ENCODE measurements around the gene OTUB1. TPM values are rescaled to one million over a fixed set of nuclear protein-coding genes. Genes with fewer than 3 reads are reported as not detected.
"Not testable (repeated sequence)": the region's sequence is repeated elsewhere in the genome, so short reads cannot be mapped to it uniquely, and the experiment has no call there.

Gene OTUB1
- total RNA-seq, 1 experiment from 2014 or later, result 98.7 TPM

DNA sequence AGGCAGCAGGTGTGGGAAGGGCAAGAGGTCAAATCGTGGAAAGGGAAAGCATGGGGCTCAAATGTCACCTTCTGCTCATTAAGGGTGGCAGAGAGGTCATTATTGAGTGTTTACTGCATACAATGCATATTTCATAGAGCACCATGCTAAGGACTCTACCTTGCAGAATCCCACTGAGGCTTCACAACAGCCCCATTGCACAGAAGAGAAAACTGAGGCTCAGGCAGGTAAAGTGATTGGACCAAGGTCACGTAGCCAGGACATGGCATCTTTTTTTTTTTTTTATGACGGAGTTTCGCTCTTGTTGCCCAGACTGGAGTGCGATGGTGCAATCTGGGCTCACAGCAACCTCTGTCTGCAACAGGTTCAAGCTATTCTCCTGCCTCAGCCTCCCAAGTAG is 57.3 kb downstream of the OTUB1 start:
- H3K27me3 ChIP-seq, result no peaks in the 10 kb centered on the region
- H3K36me3 ChIP-seq, result no peaks in the 10 kb centered on the region
- no peak overlapping the region for H3K4me3 ChIP-seq
- no peaks in the 10 kb centered on the region for H3K9me3 ChIP-seq
- DNase-seq, result no peak

DNA sequence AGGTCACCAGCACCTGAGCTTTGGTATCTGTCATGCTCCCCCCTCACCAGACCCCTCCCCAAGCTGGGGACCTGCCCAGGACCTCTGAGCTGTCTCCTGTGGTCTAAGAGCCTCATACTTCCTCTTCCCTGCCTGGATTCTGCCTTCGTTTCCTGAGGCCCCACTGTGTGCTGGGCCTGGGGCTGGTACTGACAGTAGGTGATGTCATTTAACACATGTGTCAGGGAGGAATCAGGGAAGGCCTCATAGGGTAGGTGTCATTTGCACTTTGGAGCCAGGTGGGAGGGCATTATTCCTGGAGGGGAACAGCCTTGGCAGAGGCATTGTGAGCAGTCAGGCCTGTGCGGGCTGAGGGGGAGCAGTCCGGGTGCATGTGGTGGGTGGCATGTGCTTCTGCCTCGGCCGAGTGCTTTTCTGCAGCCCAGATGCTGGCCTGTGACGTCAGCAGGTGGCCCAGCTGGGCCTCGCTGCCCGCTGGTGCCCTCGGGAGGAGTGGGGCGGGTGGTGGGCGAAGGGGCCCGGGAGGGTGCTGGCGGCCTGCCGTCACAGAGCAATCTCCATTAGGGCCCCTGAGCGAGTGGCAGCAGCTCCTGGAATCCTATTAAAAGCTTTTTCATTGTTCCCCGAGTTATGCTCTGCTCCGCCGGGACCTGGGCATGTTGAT is 58.6 kb downstream of the OTUB1 start:
- Histone ChIP-seq H3K4me3 (no peak overlapping the region), H3K27me3 (no peaks in the 10 kb centered on the region), H3K36me3 (no peaks in the 10 kb centered on the region), H3K9me3 (no peaks in the 10 kb centered on the region)
- no peak for DNase-seq

DNA sequence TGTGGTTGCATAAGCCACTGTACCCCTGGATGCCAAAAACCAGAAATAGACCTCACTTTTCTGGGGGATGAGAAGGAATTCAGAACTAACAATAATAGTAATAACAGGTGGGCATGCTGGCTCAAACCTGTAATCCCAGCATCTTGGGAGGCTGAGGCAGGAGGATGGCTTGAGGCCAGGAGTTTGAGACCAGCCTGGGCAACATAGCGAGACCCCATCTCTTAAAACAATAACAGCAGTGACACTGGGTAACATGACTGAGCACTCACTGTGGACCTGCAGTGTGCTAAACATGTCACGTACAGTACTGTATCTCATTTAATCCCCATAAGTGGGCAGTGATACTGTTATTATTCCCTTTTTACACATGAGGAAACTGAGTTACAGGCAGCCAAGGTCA is 59.5 kb downstream of the OTUB1 start:
- Histone ChIP-seq H3K36me3 (no peaks in the 10 kb centered on the region), H3K9me3 (no peaks in the 10 kb centered on the region), H3K4me3 (no peak overlapping the region), H3K27me3 (no peaks in the 10 kb centered on the region)
- no peak for DNase-seq

DNA sequence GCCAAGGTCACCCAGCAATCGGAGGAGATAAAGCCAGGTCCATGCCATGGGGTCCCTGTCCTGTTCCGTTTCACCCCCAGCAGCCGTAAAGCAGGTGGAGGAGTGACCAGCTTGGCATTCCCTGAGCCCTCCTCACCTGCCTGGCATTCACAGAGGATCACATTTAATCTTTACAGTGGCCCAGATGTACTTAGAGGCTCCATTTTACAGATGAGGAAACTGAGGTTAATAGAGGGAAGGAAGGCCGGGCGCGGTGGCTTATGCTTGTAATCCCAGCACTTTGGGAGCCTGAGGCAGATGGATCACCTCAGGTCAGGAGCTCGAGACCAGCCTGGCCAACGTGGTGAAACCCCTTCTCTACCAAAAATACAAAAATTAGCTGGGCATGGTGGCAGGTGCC is 61.1 kb downstream of the OTUB1 start:
- not testable (repeated sequence) for H3K36me3 ChIP-seq, H3K27me3 ChIP-seq, H3K9me3 ChIP-seq, H3K4me3 ChIP-seq, DNase-seq

Other genes with a start within 250 kb of the OTUB1 start
- 5.1 and 8.6 TPM in 2 replicates for gene ZFTA, start 217.7 kb upstream of the OTUB1 start, total RNA-seq (2014; rRNA removed; shearing (Covaris generic); ENCODE audit: low replicate concordance)
- gene SPINDOC, start 173.0 kb upstream of the OTUB1 start, total RNA-seq (2014; rRNA removed; shearing (Covaris generic); ENCODE audit: low replicate concordance), result 15.1 and 26.2 TPM in 2 replicates
- 10.1 and 17.4 TPM in 2 replicates for gene MARK2, start 147.3 kb upstream of the OTUB1 start, total RNA-seq (2014; rRNA removed; shearing (Covaris generic); ENCODE audit: low replicate concordance)
- 0.03 TPM in 1 of 2 replicates, not detected in the other for gene RCOR2, start 69.3 kb upstream of the OTUB1 start, total RNA-seq (2014; rRNA removed; shearing (Covaris generic); ENCODE audit: low replicate concordance)
- gene NAA40, start 47.4 kb upstream of the OTUB1 start, total RNA-seq (2014; rRNA removed; shearing (Covaris generic); ENCODE audit: low replicate concordance), result 13.2 and 29.6 TPM in 2 replicates
- gene COX8A, start 11.8 kb upstream of the OTUB1 start, total RNA-seq (2014; rRNA removed; shearing (Covaris generic); ENCODE audit: low replicate concordance), result 297 and 593 TPM in 2 replicates
- 0.25 TPM in 1 of 2 replicates, not detected in the other for gene FLRT1, start 49.5 kb downstream of the OTUB1 start, total RNA-seq (2014; rRNA removed; shearing (Covaris generic); ENCODE audit: low replicate concordance)
- gene MACROD1, start 179.7 kb downstream of the OTUB1 start, total RNA-seq (2014; rRNA removed; shearing (Covaris generic); ENCODE audit: low replicate concordance), result 14.1 and 44.1 TPM in 2 replicates
- 254 and 287 TPM in 2 replicates for gene STIP1, start 199.7 kb downstream of the OTUB1 start, total RNA-seq (2014; rRNA removed; shearing (Covaris generic); ENCODE audit: low replicate concordance)
- not detected in 2 replicates for gene FERMT3, start 220.3 kb downstream of the OTUB1 start, total RNA-seq (2014; rRNA removed; shearing (Covaris generic); ENCODE audit: low replicate concordance)
- gene TRPT1, start 239.7 kb downstream of the OTUB1 start, total RNA-seq (2014; rRNA removed; shearing (Covaris generic); ENCODE audit: low replicate concordance), result 24.6 and 26.3 TPM in 2 replicates
- 21.5 and 34.2 TPM in 2 replicates for gene NUDT22, start 239.8 kb downstream of the OTUB1 start, total RNA-seq (2014; rRNA removed; shearing (Covaris generic); ENCODE audit: low replicate concordance)
- 1.6 and 3.5 TPM in 2 replicates for gene DNAJC4, start 244.1 kb downstream of the OTUB1 start, total RNA-seq (2014; rRNA removed; shearing (Covaris generic); ENCODE audit: low replicate concordance)
- 9.3 and 19.0 TPM in 2 replicates for gene VEGFB, start 248.1 kb downstream of the OTUB1 start, total RNA-seq (2014; rRNA removed; shearing (Covaris generic); ENCODE audit: low replicate concordance)

All from MG63 (cell line).